IMR-90 (cell line): ENCODE results near the gene ATP1A2. TPM values are rescaled to one million over a fixed set of nuclear protein-coding genes. Genes with fewer than 3 reads are reported as not detected.

ENCODE experiments used
- ATAC-seq: fragments of 200-7000 bp; cut with Tn5 transposase; 2 replicates; pipeline ENCODE4 v1.9.1; 2020; ENCODE audit warnings: low read depth, mild to moderate bottlenecking, moderate library complexity
- BruUV-seq: library from RNA; stranded (reverse); fragments of 400-500 nt; replicated peaks from 2 replicates; lab custom pipeline; 2021; lab: Mats Ljungman, UMichigan
- CTCF ChIA-PET: fragments of 300-600 bp; formaldehyde crosslinking; extraction: SDS; loops from one replicate; lab custom pipeline; 2021; ENCODE audit warnings: antibody characterized with exemption; lab: Yijun Ruan, JAX
- POLR2A ChIA-PET: fragments of 300-600 bp; sonication (Branson Sonifier 250); formaldehyde crosslinking; loops from one replicate; lab custom pipeline; 2022; ENCODE audit warnings: antibody characterized with exemption; ENCODE audit not compliant: unreplicated experiment; lab: Charles Lee
- DNase-seq: peaks from one replicate; pipeline ENCODE4 v3.0.0; 2013
- H2AFZ ChIP-seq: replicated peaks from 2 replicates; pipeline ENCODE3; 2013; ENCODE audit warnings: low read length, mild to moderate bottlenecking; ENCODE audit not compliant: poor library complexity
- H2AK5ac ChIP-seq: 2 replicates; pipeline ENCODE4 v1.6.1; 2013; ENCODE audit warnings: low read depth, low read length, inconsistent platforms
- H2AK9ac ChIP-seq: replicated peaks from 2 replicates; pipeline ENCODE3; 2013; ENCODE audit warnings: mild to moderate bottlenecking, low read depth, low read length, moderate library complexity; ENCODE audit not compliant: poor library complexity
- H2BK120ac ChIP-seq: 2 replicates; pipeline ENCODE4 v1.6.1; 2013; ENCODE audit warnings: low read depth, low read length, inconsistent platforms
- H2BK15ac ChIP-seq: 3 replicates; pipeline ENCODE4 v1.6.1; 2013; ENCODE audit warnings: low read depth, low read length, inconsistent platforms
- H2BK20ac ChIP-seq: 2 replicates; pipeline ENCODE4 v1.6.1; 2013; ENCODE audit warnings: low read depth, mild to moderate bottlenecking, inconsistent platforms, low read length, moderate library complexity
- H2BK5ac ChIP-seq: 2 replicates; pipeline ENCODE4 v1.6.1; 2013; ENCODE audit warnings: mild to moderate bottlenecking, low read depth, low read length, inconsistent platforms; ENCODE audit not compliant: poor library complexity, severe bottlenecking
- H3K14ac ChIP-seq: replicated peaks from 2 replicates; pipeline ENCODE4 v1.6.1; 2013; ENCODE audit warnings: low read depth, low read length, inconsistent platforms
- H3K18ac ChIP-seq: 2 replicates; pipeline ENCODE4 v1.6.1; 2013; ENCODE audit warnings: low read depth, low read length, control low read depth
- H3K23ac ChIP-seq: 2 replicates; pipeline ENCODE4 v1.6.1; 2013; ENCODE audit warnings: low read depth, low read length, inconsistent platforms
- H3K27ac ChIP-seq: 2 replicates; pipeline ENCODE4 v1.5.1; 2013; ENCODE audit warnings: mild to moderate bottlenecking, control low read depth, low read length; ENCODE audit not compliant: insufficient read depth
- H3K27me3 ChIP-seq: 2 replicates; pipeline ENCODE4 v1.6.1; 2013; ENCODE audit warnings: low read length; ENCODE audit not compliant: control insufficient read depth, insufficient read depth
- H3K36me3 ChIP-seq: 2 replicates; pipeline ENCODE4 v1.6.1; 2013; ENCODE audit warnings: low read length, mixed read lengths; ENCODE audit not compliant: control insufficient read depth, insufficient read depth
- H3K4ac ChIP-seq: 2 replicates; pipeline ENCODE4 v1.6.1; 2013; ENCODE audit warnings: low read depth, low read length, inconsistent platforms
- H3K4me1 ChIP-seq: 2 replicates; pipeline ENCODE4 v1.6.1; 2013; ENCODE audit warnings: low read length, mixed read lengths; ENCODE audit not compliant: control insufficient read depth, insufficient read depth
- H3K4me2 ChIP-seq: 2 replicates; pipeline ENCODE4 v1.6.1; 2013; ENCODE audit warnings: low read depth, mild to moderate bottlenecking, control low read depth, low read length, moderate library complexity
- H3K4me3 ChIP-seq: 2 replicates; pipeline ENCODE4 v1.5.1; 2013; ENCODE audit warnings: low read depth, mild to moderate bottlenecking, control low read depth, low read length, moderate library complexity; ENCODE audit not compliant: insufficient read depth
- H3K56ac ChIP-seq: 2 replicates; pipeline ENCODE4 v1.6.1; 2013; ENCODE audit warnings: low read length, inconsistent platforms; ENCODE audit not compliant: insufficient read depth; ENCODE audit errors: extremely low read depth
- H3K79me1 ChIP-seq, 2 experiments: 2 replicates each; pipeline ENCODE4 v1.6.1; 2013; ENCODE audit warnings: low read length in 2 of 2, inconsistent platforms in 1 of 2, low read depth in 1 of 2
- H3K9ac ChIP-seq: 2 replicates; pipeline ENCODE4 v1.6.1; 2013; ENCODE audit warnings: low read depth, low read length, control low read depth
- H3K9me1 ChIP-seq: 2 replicates; pipeline ENCODE4 v1.6.1; 2013; ENCODE audit warnings: low read length, inconsistent platforms; ENCODE audit not compliant: insufficient read depth
- H3K9me3 ChIP-seq: 2 replicates; pipeline ENCODE4 v1.6.1; 2013; ENCODE audit warnings: low read length; ENCODE audit not compliant: control insufficient read depth, insufficient read depth
- H4K20me1 ChIP-seq: 2 replicates; pipeline ENCODE4 v1.6.1; 2013; ENCODE audit warnings: low read length, inconsistent platforms; ENCODE audit not compliant: insufficient read depth
- H4K5ac ChIP-seq: 2 replicates; pipeline ENCODE4 v1.6.1; 2013; ENCODE audit warnings: mild to moderate bottlenecking, low read depth, low read length, control low read depth
- H4K8ac ChIP-seq, 2 experiments: 2 replicates each; pipeline ENCODE4 v1.6.1; 2013; ENCODE audit warnings: low read depth in 2 of 2, low read length in 2 of 2, control low read depth in 1 of 2, inconsistent platforms in 1 of 2
- H4K91ac ChIP-seq: 2 replicates; pipeline ENCODE4 v1.6.1; 2013; ENCODE audit warnings: low read depth, low read length, inconsistent platforms; ENCODE audit not compliant: insufficient read depth
- BHLHE40 ChIP-seq: fragments of 150-350 bp; IDR thresholded peaks from 2 replicates; pipeline ENCODE4 v1.6.1; 2016; ENCODE audit warnings: mild to moderate bottlenecking, low read depth, low read length
- CEBPB ChIP-seq: IDR thresholded peaks from 2 replicates; pipeline ENCODE4 v1.6.1; 2012; ENCODE audit warnings: low read depth, low read length, improper control_type of control experiment
- CHD1 ChIP-seq: IDR thresholded peaks from 2 replicates; pipeline ENCODE4 v1.6.1; 2012; ENCODE audit warnings: low read depth, low read length, improper control_type of control experiment
- CTCF ChIP-seq: conservative IDR thresholded peaks from 2 replicates; pipeline ENCODE4 v1.5.1; 2012; ENCODE audit warnings: mild to moderate bottlenecking, low read depth, low read length, improper control_type of control experiment
- ELK1 ChIP-seq: fragments of 150-350 bp; IDR thresholded peaks from 2 replicates; pipeline ENCODE4 v1.6.1; 2016; ENCODE audit warnings: low read depth, mild to moderate bottlenecking, low read length, moderate library complexity, borderline replicate concordance
- FOS ChIP-seq: fragments of 150-350 bp; IDR thresholded peaks from 2 replicates; pipeline ENCODE4 v1.6.1; 2016; ENCODE audit warnings: low read depth, low read length
- MAFK ChIP-seq: IDR thresholded peaks from 2 replicates; pipeline ENCODE4 v1.6.1; 2012; ENCODE audit warnings: low read depth, low read length, improper control_type of control experiment
- MXI1 ChIP-seq: IDR thresholded peaks from 2 replicates; pipeline ENCODE4 v1.6.1; 2012; ENCODE audit warnings: low read depth, mild to moderate bottlenecking, low read length, moderate library complexity, borderline replicate concordance
- NFE2L2 ChIP-seq: fragments of 150-350 bp; IDR thresholded peaks from 2 replicates; pipeline ENCODE4 v1.6.1; 2016; ENCODE audit warnings: low read depth, mild to moderate bottlenecking, low read length
- POLR2A ChIP-seq: IDR thresholded peaks from 2 replicates; pipeline ENCODE4 v1.6.1; 2012; ENCODE audit warnings: mild to moderate bottlenecking, low read depth, low read length
- RAD21 ChIP-seq: IDR thresholded peaks from 2 replicates; pipeline ENCODE4 v1.6.1; 2012; ENCODE audit warnings: low read length, improper control_type of control experiment
- RFX5 ChIP-seq: IDR thresholded peaks from 2 replicates; pipeline ENCODE4 v1.8.0; 2012; ENCODE audit warnings: low read depth, mild to moderate bottlenecking, low read length, moderate library complexity
- SMC3 ChIP-seq: fragments of 150-350 bp; IDR thresholded peaks from 2 replicates; pipeline ENCODE4 v1.6.1; 2016; ENCODE audit warnings: low read depth, mild to moderate bottlenecking, antibody characterized with exemption, low read length, moderate library complexity
- USF2 ChIP-seq: fragments of 150-350 bp; IDR thresholded peaks from 2 replicates; pipeline ENCODE4 v1.6.1; 2017; ENCODE audit warnings: mild to moderate bottlenecking, antibody characterized with exemption, low read length, low read depth
- WGBS, 2 experiments: methylation state at CpG; one replicate each; pipeline versions ENCODE4 v1.1.5 to v1.1.7; 2013; ENCODE audit warnings: missing lambda C conversion rate in 2 of 2; ENCODE audit not compliant: insufficient read length in 1 of 2; ENCODE audit errors: extremely low coverage in 2 of 2; 5-methylcytosine and 5-hydroxymethylcytosine counted together
- dilution Hi-C: fragments of 300-500 bp; cut with HindIII; formaldehyde crosslinking; loops from one replicate; pipeline ENCODE4 v1.14.3; 2018; ENCODE audit warnings: low sequenced_read_pairs; ENCODE audit not compliant: unreplicated experiment
- in situ Hi-C: fragments of 300-500 bp; cut with MboI; formaldehyde crosslinking; loops from 3 replicates; pipeline ENCODE4 v1.14.3; 2019; ENCODE audit warnings: low sequenced_read_pairs, inconsistent platforms, mixed read lengths
- intact Hi-C: fragments of 100-400 bp; cut with micrococcal nuclease; formaldehyde crosslinking; loops from 2 replicates; pipeline ENCODE4 v1.10.0; 2022
- polyA plus RNA-seq, 3 experiments: library from polyadenylated mRNA; depleted of rRNA; stranded (reverse); fragments of >200 nt; gene quantifications; 2 replicates each; pipeline ENCODE4 v1.2.3, GENCODE V29; 2012; ENCODE audit warnings: low replicate concordance in 1 of 3
- total RNA-seq: library from RNA; depleted of rRNA; stranded (reverse); fragments of >200 nt; gene quantifications from 2 replicates; pipeline ENCODE4 v1.2.3, GENCODE V29; 2012

ATP1A2 gene
- total and polyA plus RNA-seq, 2 of the 4 experiments (the other 2 are of a cell fraction): under 0.01 to 0.15 TPM

- Histone ChIP-seq H4K20me1 (no peaks in the 10 kb centered on the region), H4K91ac (no peak overlapping the region), H3K4ac (no peak overlapping the region), H2BK5ac (no peak overlapping the region), H3K4me1 (0 out of 2 replicates have a peak, but pooled peaks cover 2% of the 10 kb centered on the region), H3K36me3 (no peaks in the 10 kb centered on the region), H3K9ac (no peak overlapping the region), H2AK9ac (no peak overlapping the region), H2AFZ (no peak overlapping the region), H2AK5ac (no peak overlapping the region), H3K9me3 (no peaks in the 10 kb centered on the region), H3K4me2 (no peak overlapping the region), H3K9me1 (no peaks in the 10 kb centered on the region), H2BK20ac (no peak overlapping the region), H3K79me1 (no peaks in the 10 kb centered on the region), H4K8ac (no peak overlapping the region), H2BK120ac (no peak overlapping the region), H3K56ac (no peak overlapping the region), H3K27me3 (peaks cover 37% of the 10 kb centered on the region), H3K23ac (no peak overlapping the region), H3K4me3 (no peak overlapping the region), H4K5ac (no peak overlapping the region), H3K14ac (no peak overlapping the region), H3K18ac (no peak overlapping the region), H3K27ac (no peak overlapping the region), H2BK15ac (no peak overlapping the region)
- intact Hi-C loops: no loop called here
- in situ Hi-C loops: no loop called here
- dilution Hi-C loops: no loop called here
- BruUV-seq: no TSS peak
- 100% methylated on average over 2 of the region's 5 CpGs; no CpG with 5 or more reads in 1 of the 2 experiments for WGBS, 2 experiments
- CTCF ChIA-PET: no interaction called here
- POLR2A ChIA-PET: no interaction called here
- ATAC-seq (no peak), DNase-seq (no peak)
- TF ChIP-seq RFX5 (no peak), BHLHE40 (no peak), NFE2L2 (no peak), ELK1 (no peak), MXI1 (no peak), SMC3 (no peak), CEBPB (no peak), CTCF (no peak), RAD21 (no peak), MAFK (no peak), POLR2A (no peak), FOS (no peak), CHD1 (no peak), USF2 (no peak)
These were observed 52.5 kb downstream of the ATP1A2 start for GRCh38 chr1:160168016-160168415.
